Liver (tissue), 9 donors: ENCODE results near the gene ARAP1. TPM values are rescaled to one million over a fixed set of nuclear protein-coding genes. Genes with fewer than 3 reads are reported as not detected.

ENCODE experiments used
- DNase-seq: peaks from one replicate; pipeline ENCODE4 v3.0.0-alpha.2; 2017; ENCODE audit warnings: low spot score
- H3K27ac ChIP-seq, 2 donors: one replicate each; pipeline ENCODE4 v1.7.0; 2013; ENCODE audit warnings: inconsistent platforms in 2 of 2, low read length in 2 of 2, control low read depth in 1 of 2, low read depth in 1 of 2, mild to moderate bottlenecking in 1 of 2
- H3K27me3 ChIP-seq, 4 donors: one replicate each; pipeline versions ENCODE4 v1.6.1 to v1.7.0; 2013; ENCODE audit warnings: low read length in 3 of 4, inconsistent platforms in 1 of 4, mild to moderate bottlenecking in 1 of 4, moderate library complexity in 1 of 4; ENCODE audit not compliant: control insufficient read depth in 4 of 4, insufficient read depth in 4 of 4
- H3K36me3 ChIP-seq, 4 donors: one replicate each; pipeline versions ENCODE4 v1.6.1 to v1.7.0; 2013; ENCODE audit warnings: low read length in 3 of 4, mild to moderate bottlenecking in 3 of 4, low read depth in 1 of 4, moderate library complexity in 1 of 4; ENCODE audit not compliant: control insufficient read depth in 4 of 4, insufficient read depth in 3 of 4
- H3K4me1 ChIP-seq, 4 donors: one replicate each; pipeline versions ENCODE4 v1.6.1 to v1.7.0; 2013; ENCODE audit warnings: low read length in 3 of 4, mild to moderate bottlenecking in 3 of 4, moderate library complexity in 1 of 4; ENCODE audit not compliant: control insufficient read depth in 4 of 4, insufficient read depth in 4 of 4
- H3K4me3 ChIP-seq, 3 donors: one replicate each; pipeline versions ENCODE4 v1.6.1 to v1.7.0; 2013; ENCODE audit warnings: low read length in 3 of 3, control low read depth in 1 of 3, low read depth in 1 of 3, mild to moderate bottlenecking in 1 of 3
- H3K9ac ChIP-seq, 2 donors: one replicate each; pipeline ENCODE4 v1.7.0; 2013; ENCODE audit warnings: low read length in 2 of 2, mild to moderate bottlenecking in 2 of 2, moderate library complexity in 2 of 2, control low read depth in 1 of 2, low read depth in 1 of 2
- H3K9me3 ChIP-seq, 4 donors: one replicate each; pipeline versions ENCODE4 v1.6.1 to v1.7.0; 2013; ENCODE audit warnings: low read length in 3 of 4; ENCODE audit not compliant: control insufficient read depth in 4 of 4
- ATF3 ChIP-seq: IDR thresholded peaks from 2 replicates; pipeline ENCODE4 v1.6.1; 2016; ENCODE audit warnings: antibody characterized with exemption
- EGR1 ChIP-seq, 2 donors: IDR thresholded peaks; 2 replicates each; pipeline ENCODE4 v1.6.1; 2016 to 2018; ENCODE audit warnings: antibody characterized with exemption in 2 of 2, low read depth in 2 of 2
- FOXA1 ChIP-seq: IDR thresholded peaks from 2 replicates; pipeline ENCODE4 v1.6.1; 2016; ENCODE audit warnings: antibody characterized with exemption
- FOXA2 ChIP-seq: IDR thresholded peaks from 2 replicates; pipeline ENCODE4 v1.6.1; 2016; ENCODE audit warnings: antibody characterized with exemption
- GABPA ChIP-seq, 2 donors: IDR thresholded peaks in 1 of 2; conservative IDR thresholded peaks in 1 of 2; 2 replicates each; pipeline ENCODE4 v1.6.1; 2016; ENCODE audit warnings: antibody characterized with exemption in 2 of 2, mild to moderate bottlenecking in 1 of 2, moderate library complexity in 1 of 2
- HNF4A ChIP-seq, 2 donors: conservative IDR thresholded peaks; 2 replicates each; pipeline ENCODE4 v1.6.1; 2016; ENCODE audit warnings: antibody characterized with exemption in 2 of 2, mild to moderate bottlenecking in 2 of 2
- HNF4G ChIP-seq: IDR thresholded peaks from 2 replicates; pipeline ENCODE4 v1.6.1; 2016; ENCODE audit warnings: antibody characterized with exemption
- JUND ChIP-seq, 2 donors: IDR thresholded peaks; 2 replicates each; pipeline ENCODE4 v1.6.1; 2016; ENCODE audit warnings: antibody characterized with exemption in 2 of 2
- MAX ChIP-seq: IDR thresholded peaks from 2 replicates; pipeline ENCODE4 v1.6.1; 2016; ENCODE audit warnings: antibody characterized with exemption
- NR2F2 ChIP-seq: IDR thresholded peaks from 2 replicates; pipeline ENCODE4 v1.6.1; 2016; ENCODE audit warnings: antibody characterized with exemption
- RAD21 ChIP-seq, 2 donors: IDR thresholded peaks; 2 replicates each; pipeline ENCODE4 v1.6.1; 2016; ENCODE audit warnings: antibody characterized with exemption in 2 of 2, mild to moderate bottlenecking in 2 of 2
- REST ChIP-seq: IDR thresholded peaks from 2 replicates; pipeline ENCODE4 v1.6.1; 2016; ENCODE audit warnings: antibody characterized with exemption, mild to moderate bottlenecking
- RXRA ChIP-seq, 2 donors: IDR thresholded peaks; 2 replicates each; pipeline ENCODE4 v1.6.1; 2017 to 2018; ENCODE audit warnings: antibody characterized with exemption in 2 of 2, mild to moderate bottlenecking in 1 of 2
- SP1 ChIP-seq: IDR thresholded peaks from 2 replicates; pipeline ENCODE4 v1.6.1; 2018; ENCODE audit warnings: antibody characterized with exemption, mild to moderate bottlenecking
- TAF1 ChIP-seq: conservative IDR thresholded peaks from 2 replicates; pipeline ENCODE4 v1.6.1; 2016; ENCODE audit warnings: antibody characterized with exemption, mild to moderate bottlenecking
- YY1 ChIP-seq: IDR thresholded peaks from 2 replicates; pipeline ENCODE4 v1.6.1; 2016; ENCODE audit warnings: antibody characterized with exemption, mild to moderate bottlenecking
- ZBTB33 ChIP-seq: IDR thresholded peaks from 2 replicates; pipeline ENCODE4 v1.6.1; 2016; ENCODE audit warnings: antibody characterized with exemption
- WGBS: extraction: QIAGEN DNeasy Blood & Tissue Kit; methylation state at CpG from one replicate; pipeline ENCODE4 v1.1.7; 2013; 5-methylcytosine and 5-hydroxymethylcytosine counted together
- polyA plus RNA-seq, 2 donors: library from polyadenylated mRNA; stranded (reverse) in 1 of 2; unstranded in 1 of 2; fragments of 200-250 nt in 1 of 2; fragments of >200 nt in 1 of 2; fragmentation: Nextera tagmentation in 1 of 2; extraction: Ambion mirVana in 1 of 2; gene quantifications; one replicate each; pipeline versions ENCODE4 v1.2.1 to v1.2.3, GENCODE V29; 2013 to 2015
- total RNA-seq, 2 donors: library from RNA; depleted of rRNA; stranded (reverse); fragments of >200 nt; gene quantifications; one replicate each; pipeline ENCODE4 v1.2.3, GENCODE V29; 2014
- donor health status: healthy.
- donor health status: healthy.
- donor health status: healthy.
- donor health status: healthy.
- donor health status: healthy.

The ARAP1 gene
- total and polyA plus RNA-seq, 4 donors: 14.4 to 77.8 (median 43.5) TPM

GRCh38 chr11:72751116-72752087 is 806 bp downstream of the ARAP1 start:
- TF ChIP-seq TAF1 (no peak), YY1 (no peak), EGR1 (IDR thresholded peaks at IDR 0.05; ENCODE audit: low read depth in 2 of 2) (no peak), ATF3 (no peak), SP1 (no peak), RAD21 (IDR thresholded peaks at IDR 0.05) (no peak), MAX (no peak), RXRA (IDR thresholded peaks at IDR 0.05) (no peak)
- peak overlapping the region; percentile 16 to 65 for H3K27ac ChIP-seq
- peak overlapping the region in 1 of 2 donors; percentile 42 for H3K9ac ChIP-seq
- H3K9me3 ChIP-seq: no peaks in the 10 kb centered on the region
- 48% methylated on average over 19 of the region's 19 CpGs for WGBS
- H3K36me3 ChIP-seq: peaks cover 4 to 10% (median 7%) of the 10 kb centered on the region in 4 donors
- DNase-seq: no peak
- peak overlapping the region; percentile 5 to 63 (median 62) for H3K4me3 ChIP-seq
- no peaks in the 10 kb centered on the region for H3K27me3 ChIP-seq
- peaks cover 4 to 41% (median 31%) of the 10 kb centered on the region in 4 donors for H3K4me1 ChIP-seq

GRCh38 chr11:72750556-72751115 is 1.6 kb downstream of the ARAP1 start:
- Histone ChIP-seq H3K27me3 (no peaks in the 10 kb centered on the region), H3K27ac (no peak overlapping the region)

More at GRCh38 chr11:72750556-72751115, 1.6 kb downstream of the ARAP1 start:
- TF ChIP-seq RXRA (IDR thresholded peaks at IDR 0.05) (no peak), ZBTB33 (no peak), GABPA (IDR thresholded peaks at IDR 0.05 in 1 of 2, conservative IDR thresholded peaks at IDR 0.05 in 1 of 2) (no peak), RAD21 (IDR thresholded peaks at IDR 0.05) (no peak), FOXA1 (no peak), HNF4G (no peak), REST (no peak), JUND (IDR thresholded peaks at IDR 0.05) (no peak), HNF4A (conservative IDR thresholded peaks at IDR 0.05) (no peak), EGR1 (IDR thresholded peaks at IDR 0.05; ENCODE audit: low read depth in 2 of 2) (no peak), NR2F2 (no peak), TAF1 (no peak), ATF3 (no peak), YY1 (no peak), MAX (no peak), FOXA2 (no peak)
- peaks cover 0 to 5% (median 2%) of the 10 kb centered on the region in 4 donors for H3K36me3 ChIP-seq
- no peak overlapping the region for H3K9ac ChIP-seq
- peaks cover 4 to 37% (median 29%) of the 10 kb centered on the region in 4 donors for H3K4me1 ChIP-seq
- DNase-seq: no peak
- 72% methylated on average over 2 of the region's 2 CpGs for WGBS
- H3K4me3 ChIP-seq: no peak overlapping the region
- H3K9me3 ChIP-seq: no peaks in the 10 kb centered on the region
